ENCODE measurements around the gene ADAD2. TPM values are rescaled to one million over a fixed set of nuclear protein-coding genes. Genes with fewer than 3 reads are reported as not detected.

The ADAD2 gene
- polyA plus RNA-seq, 1 experiment, result not detected

GRCh38 chr16:84207251-84207650, 16.3 kb downstream of the ADAD2 start:
- DNase-seq (ENCODE audit: low read depth), result no peak
- CTCF ChIA-PET, result interaction anchor here (0.6 kb wide), 1 partner anchor 249 kb away, joined by 3 read pairs; no protein-coding TSS in a partner anchor
- Histone ChIP-seq H3K36me3 (ENCODE audit: control insufficient read depth, insufficient read depth, low read length) (no peaks in the 10 kb centered on the region), H3K4me3 (ENCODE audit: low read depth, low read length) (no peak overlapping the region), H3K27me3 (ENCODE audit: control insufficient read depth, insufficient read depth, low read length) (no peaks in the 10 kb centered on the region; the same call in none of the 2 replicates)
- TF ChIP-seq CTCF (IDR thresholded peaks at IDR 0.05; ENCODE audit: insufficient read depth, low read depth, low read length), result no peak
- POLR2A ChIA-PET, result no interaction called here

GRCh38 chr16:84207879-84208278, 16.9 kb downstream of the ADAD2 start:
- Histone ChIP-seq H3K4me3 (ENCODE audit: low read depth, low read length) (no peak overlapping the region), H3K27me3 (ENCODE audit: control insufficient read depth, insufficient read depth, low read length) (no peaks in the 10 kb centered on the region; the same call in none of the 2 replicates), H3K36me3 (ENCODE audit: control insufficient read depth, insufficient read depth, low read length) (no peaks in the 10 kb centered on the region)
- no peak for DNase-seq (ENCODE audit: low read depth)
- ChIA-PET POLR2A (no interaction called here), CTCF (interaction anchor here (0.6 to 0.8 kb wide), 2 partner anchors 21 to 248 kb away, joined by 3 read pairs; partner anchors contain the start of gene TAF1C)
- no peak for TF ChIP-seq CTCF (IDR thresholded peaks at IDR 0.05; ENCODE audit: insufficient read depth, low read depth, low read length)

GRCh38 chr16:84209989-84210388, 19.0 kb downstream of the ADAD2 start:
- no peak for TF ChIP-seq CTCF (IDR thresholded peaks at IDR 0.05; ENCODE audit: insufficient read depth, low read depth, low read length)
- ChIA-PET POLR2A (no interaction called here), CTCF (no interaction called here)
- DNase-seq (ENCODE audit: low read depth), result no peak
- Histone ChIP-seq H3K4me3 (ENCODE audit: low read depth, low read length) (no peak overlapping the region), H3K27me3 (ENCODE audit: control insufficient read depth, insufficient read depth, low read length) (no peaks in the 10 kb centered on the region; the same call in none of the 2 replicates), H3K36me3 (ENCODE audit: control insufficient read depth, insufficient read depth, low read length) (no peaks in the 10 kb centered on the region)

- no peak overlapping the region for H3K4me3 ChIP-seq (ENCODE audit: low read depth, low read length)
- no peaks in the 10 kb centered on the region for H3K36me3 ChIP-seq (ENCODE audit: control insufficient read depth, insufficient read depth, low read length)
- no peaks in the 10 kb centered on the region; the same call in 1 of the 2 replicates for H3K27me3 ChIP-seq (ENCODE audit: control insufficient read depth, insufficient read depth, low read length)
- DNase-seq (ENCODE audit: low read depth), result no peak
- ChIA-PET POLR2A (no interaction called here), CTCF (interaction anchor here (0.9 kb wide), 1 partner anchor 95 kb away, joined by 3 read pairs; the partner anchor contains the start of gene MBTPS1)
- TF ChIP-seq CTCF (IDR thresholded peaks at IDR 0.05; ENCODE audit: insufficient read depth, low read depth, low read length), result no peak
Measured at GRCh38 chr16:84212154-84212553, 21.2 kb downstream of the ADAD2 start.

GRCh38 chr16:84212631-84213030, 21.7 kb downstream of the ADAD2 start:
- no peak for DNase-seq (ENCODE audit: low read depth)
- Histone ChIP-seq H3K27me3 (ENCODE audit: control insufficient read depth, insufficient read depth, low read length) (peaks cover 1% of the 10 kb centered on the region; the same call in 1 of the 2 replicates), H3K36me3 (ENCODE audit: control insufficient read depth, insufficient read depth, low read length) (no peaks in the 10 kb centered on the region), H3K4me3 (ENCODE audit: low read depth, low read length) (no peak overlapping the region)
- ChIA-PET POLR2A (no interaction called here), CTCF (no interaction called here)
- no peak for TF ChIP-seq CTCF (IDR thresholded peaks at IDR 0.05; ENCODE audit: insufficient read depth, low read depth, low read length)
